GM23338 (cell line): Measurements from ENCODE around the gene GPANK1. TPM values are rescaled to one million over a fixed set of nuclear protein-coding genes. Genes with fewer than 3 reads are reported as not detected.
A peak's percentile ranks its signal among the peaks of the same experiment; 100 is the strongest.

Source experiments
- ATAC-seq: fragments of 200-7000 bp; cut with Tn5 transposase; 3 replicates; pipeline ENCODE4 v1.9.1; 2020
- DNase-seq: peaks from one replicate; pipeline ENCODE4 v3.0.0-alpha.2; 2015; ENCODE audit warnings: low spot score
- H2AFZ ChIP-seq: fragments of 200-600 bp; sonication (generic); 2 replicates; pipeline ENCODE4 v1.8.0; 2016; ENCODE audit warnings: antibody characterized with exemption, mild to moderate bottlenecking, moderate library complexity
- H3F3A ChIP-seq: fragments of 200-600 bp; sonication (generic); replicated peaks from 2 replicates; pipeline ENCODE4 v1.8.0; 2017; ENCODE audit warnings: antibody characterized with exemption, mixed run types, low read depth
- H3K27ac ChIP-seq: fragments of 200-600 bp; sonication (generic); 2 replicates; pipeline ENCODE4 v1.6.1; 2016; ENCODE audit warnings: low read depth
- H3K27me3 ChIP-seq: fragments of 200-600 bp; sonication (generic); 2 replicates; pipeline ENCODE4 v1.8.0; 2016; ENCODE audit warnings: mild to moderate bottlenecking, mixed run types, moderate library complexity; ENCODE audit not compliant: insufficient read depth
- H3K36me3 ChIP-seq: fragments of 200-600 bp; sonication (generic); 2 replicates; pipeline ENCODE4 v1.8.0; 2016; ENCODE audit warnings: mild to moderate bottlenecking; ENCODE audit not compliant: insufficient read depth
- H3K4me1 ChIP-seq: fragments of 200-600 bp; sonication (generic); 2 replicates; pipeline ENCODE4 v1.8.0; 2016; ENCODE audit warnings: mild to moderate bottlenecking, moderate library complexity; ENCODE audit not compliant: insufficient read depth
- H3K4me2 ChIP-seq: fragments of 200-600 bp; sonication (generic); 2 replicates; pipeline ENCODE4 v1.7.1; 2017; ENCODE audit warnings: mixed run types
- H3K4me3 ChIP-seq: fragments of 200-600 bp; sonication (generic); 2 replicates; pipeline ENCODE4 v1.6.1; 2016; ENCODE audit warnings: mixed run types
- H3K79me2 ChIP-seq: fragments of 200-600 bp; sonication (generic); replicated peaks from 2 replicates; pipeline ENCODE4 v1.8.0; 2017; ENCODE audit warnings: mild to moderate bottlenecking; ENCODE audit not compliant: insufficient read depth
- H3K9me2 ChIP-seq: fragments of 200-600 bp; sonication (generic); 2 replicates; pipeline ENCODE4 v1.8.0; 2017; ENCODE audit not compliant: insufficient read depth
- H4K20me1 ChIP-seq: fragments of 200-600 bp; sonication (generic); replicated peaks from 2 replicates; pipeline ENCODE4 v1.8.0; 2017; ENCODE audit warnings: mild to moderate bottlenecking; ENCODE audit not compliant: insufficient read depth
- H3K27ac Mint-ChIP-seq: 2 replicates; pipeline ENCODE4 v1.8.0; 2020; ENCODE audit warnings: inconsistent platforms, mild to moderate bottlenecking, moderate library complexity, mixed read lengths
- H3K27me3 Mint-ChIP-seq: 3 replicates; pipeline ENCODE4 v1.8.0; 2022; ENCODE audit warnings: low read depth, mild to moderate bottlenecking, moderate library complexity, mixed read lengths, inconsistent platforms; ENCODE audit not compliant: insufficient read depth, poor library complexity
- H3K36me3 Mint-ChIP-seq: 3 replicates; pipeline ENCODE4 v1.8.0; 2021; ENCODE audit warnings: low read depth, mild to moderate bottlenecking, inconsistent platforms, moderate library complexity, mixed read lengths
- H3K4me1 Mint-ChIP-seq: 3 replicates; pipeline ENCODE4 v1.8.0; 2020; ENCODE audit warnings: mild to moderate bottlenecking, inconsistent platforms, mixed read lengths
- H3K4me3 Mint-ChIP-seq: 3 replicates; pipeline ENCODE4 v1.8.0; 2021; ENCODE audit warnings: moderate library complexity, mild to moderate bottlenecking, inconsistent platforms, mixed read lengths
- H3K9me3 Mint-ChIP-seq: 3 replicates; pipeline ENCODE4 v1.8.0; 2020; ENCODE audit warnings: moderate library complexity, mild to moderate bottlenecking, inconsistent platforms, mixed read lengths
- CREB1 ChIP-seq: fragments of 250-450 bp; sonication (Bioruptor Pico); IDR thresholded peaks from 2 replicates; pipeline ENCODE4 v1.5.0; 2020; ENCODE audit warnings: low read depth, mild to moderate bottlenecking, moderate library complexity
- EZH2 ChIP-seq: fragments of 200-600 bp; sonication (generic); IDR thresholded peaks from one replicate; pipeline ENCODE4 v1.8.0; 2017; ENCODE audit warnings: antibody characterized with exemption, mild to moderate bottlenecking, low read depth; ENCODE audit not compliant: unreplicated experiment
- EZH2phosphoT487 ChIP-seq: fragments of 200-600 bp; sonication (generic); IDR thresholded peaks from one replicate; pipeline ENCODE4 v1.8.1; 2018; ENCODE audit warnings: antibody characterized with exemption; ENCODE audit not compliant: unreplicated experiment
- JUNB ChIP-seq: IDR thresholded peaks from one replicate; pipeline ENCODE4 v1.6.1; 2016; ENCODE audit warnings: antibody characterized with exemption; ENCODE audit not compliant: unreplicated experiment
- NANOG ChIP-seq: IDR thresholded peaks from 2 replicates; pipeline ENCODE4 v1.6.1; 2016; ENCODE audit warnings: antibody characterized with exemption, borderline replicate concordance
- POLR2AphosphoS5 ChIP-seq: IDR thresholded peaks from 2 replicates; pipeline ENCODE4 v1.6.1; 2016; ENCODE audit warnings: antibody characterized with exemption, low read depth
- STAT1 ChIP-seq: IDR thresholded peaks from one replicate; pipeline ENCODE4 v1.6.1; 2016; ENCODE audit warnings: antibody characterized with exemption; ENCODE audit not compliant: unreplicated experiment
- ZNF114 ChIP-seq: fragments of 250-450 bp; sonication (Bioruptor Pico); IDR thresholded peaks from 2 replicates; pipeline ENCODE4 v1.5.0; 2020; ENCODE audit warnings: mild to moderate bottlenecking, moderate library complexity
- ZNF331 ChIP-seq: fragments of 250-450 bp; sonication (Bioruptor Pico); IDR thresholded peaks from 2 replicates; pipeline ENCODE4 v1.5.0; 2020; ENCODE audit warnings: low read depth, mild to moderate bottlenecking, moderate library complexity
- polyA plus RNA-seq: library from polyadenylated mRNA; unstranded; fragments of >200 nt; fragmentation: Nextera tagmentation; extraction: Ambion mirVana; gene quantifications from 2 replicates; pipeline ENCODE4 v1.2.1, GENCODE V29; 2016
- total RNA-seq: library from RNA; depleted of rRNA; stranded (reverse); fragments of >200 nt; shearing (Covaris generic); gene quantifications from 2 replicates; pipeline ENCODE4 v1.2.3, GENCODE V29; 2014
- TF ChIP-seq, protein P1 (sequence below), 2 experiments: fragments of 200-600 bp in 1 of 2; sonication (generic) in 1 of 2; conservative IDR thresholded peaks; 2 replicates each; pipeline versions ENCODE4 v1.5.1 to v1.6.1; 2016 to 2017; ENCODE audit warnings: antibody characterized with exemption in 2 of 2, low read depth in 2 of 2, mild to moderate bottlenecking in 2 of 2, moderate library complexity in 1 of 2
- TF ChIP-seq, protein P2 (sequence below): IDR thresholded peaks from one replicate; pipeline ENCODE4 v1.6.1; 2018; ENCODE audit warnings: antibody characterized with exemption; ENCODE audit not compliant: unreplicated experiment
- TF ChIP-seq, protein P3 (sequence below): IDR thresholded peaks from 2 replicates; pipeline ENCODE4 v1.6.1; 2016; ENCODE audit warnings: antibody characterized with exemption
- TF ChIP-seq, protein P4 (sequence below): fragments of 250-450 bp; sonication (Bioruptor Pico); IDR thresholded peaks from 2 replicates; pipeline ENCODE4 v1.5.0; 2020; ENCODE audit warnings: mild to moderate bottlenecking, moderate library complexity

GPANK1 gene
- total and polyA plus RNA-seq, 2 experiments from 2014 or later = 27.1 to 49.2 TPM

DNA sequence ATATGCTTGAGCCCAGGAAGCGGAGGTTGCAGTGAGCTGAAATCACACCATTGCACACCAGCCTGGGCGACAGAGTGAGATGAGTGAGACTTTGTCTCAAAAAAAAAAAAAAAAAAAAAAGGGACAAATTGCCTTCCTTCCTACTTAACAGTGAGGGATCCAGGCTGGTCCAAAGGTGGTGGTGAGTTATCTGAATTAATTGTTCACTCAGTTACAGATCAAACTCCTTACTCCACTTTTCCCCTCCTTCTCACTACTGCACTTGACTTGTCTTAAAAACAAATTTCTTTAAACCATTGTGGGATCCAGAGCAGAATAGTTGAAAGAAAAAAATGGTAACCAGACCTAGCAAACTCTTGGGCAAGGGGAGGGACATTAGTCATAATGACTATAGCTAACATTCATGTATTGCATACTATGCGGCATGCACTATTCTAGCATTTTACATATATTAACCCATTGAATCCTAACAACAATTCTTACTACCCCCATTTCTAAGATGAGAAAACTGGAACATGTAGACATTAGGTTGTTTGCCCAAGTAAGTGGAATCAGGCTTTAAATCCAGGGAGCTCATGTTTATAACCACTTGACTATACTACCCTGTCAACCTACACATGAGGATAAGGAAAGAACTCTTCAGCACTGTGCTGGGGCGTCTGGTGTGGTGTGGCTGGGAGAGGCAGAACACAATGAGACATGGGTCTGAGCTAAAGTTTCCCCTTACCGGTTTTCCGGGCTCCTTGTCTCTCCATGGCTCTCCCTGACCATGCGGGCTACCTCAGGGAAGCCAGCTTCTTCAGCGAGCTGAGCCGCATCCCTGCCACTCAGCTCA is 1.5 kb downstream of the GPANK1 start:
- Histone ChIP-seq H3K36me3 (peaks cover 27% of the 10 kb centered on the region), H3F3A (peaks cover 21% of the 10 kb centered on the region; the same call in 1 of the 2 replicates), H3K27me3 (no peaks in the 10 kb centered on the region), H3K9me2 (no peaks in the 10 kb centered on the region), H3K4me3 (peak overlapping the region; percentile 97), H2AFZ (no peak overlapping the region), H4K20me1 (peaks cover 12% of the 10 kb centered on the region), H3K79me2 (peaks cover 60% of the 10 kb centered on the region), H3K27ac (peak overlapping the region; percentile 94), H3K4me1 (peaks cover 26% of the 10 kb centered on the region), H3K4me2 (peak overlapping the region; percentile 89)
- ATAC-seq (no peak), DNase-seq (no peak)
- Mint-ChIP-seq H3K27me3 (peaks cover 30% of the 10 kb centered on the region), H3K27ac (peak overlapping the region; percentile 98; the same call in 1 of the 2 replicates), H3K4me3 (peak overlapping the region; percentile 93), H3K4me1 (peaks cover 46% of the 10 kb centered on the region), H3K9me3 (no peaks in the 10 kb centered on the region; the same call in 2 of the 3 replicates), H3K36me3 (peaks cover 61% of the 10 kb centered on the region)
- TF ChIP-seq NANOG (no peak), ZNF114 (CRISPR knock-in tag) (no peak), EZH2 (no peak), STAT1 (no peak), JUNB (no peak), CREB1 (CRISPR knock-in tag) (no peak), ZNF331 (CRISPR knock-in tag) (no peak), POLR2AphosphoS5 (no peak), EZH2phosphoT487 (no peak)
- TF ChIP-seq, protein P1, sequence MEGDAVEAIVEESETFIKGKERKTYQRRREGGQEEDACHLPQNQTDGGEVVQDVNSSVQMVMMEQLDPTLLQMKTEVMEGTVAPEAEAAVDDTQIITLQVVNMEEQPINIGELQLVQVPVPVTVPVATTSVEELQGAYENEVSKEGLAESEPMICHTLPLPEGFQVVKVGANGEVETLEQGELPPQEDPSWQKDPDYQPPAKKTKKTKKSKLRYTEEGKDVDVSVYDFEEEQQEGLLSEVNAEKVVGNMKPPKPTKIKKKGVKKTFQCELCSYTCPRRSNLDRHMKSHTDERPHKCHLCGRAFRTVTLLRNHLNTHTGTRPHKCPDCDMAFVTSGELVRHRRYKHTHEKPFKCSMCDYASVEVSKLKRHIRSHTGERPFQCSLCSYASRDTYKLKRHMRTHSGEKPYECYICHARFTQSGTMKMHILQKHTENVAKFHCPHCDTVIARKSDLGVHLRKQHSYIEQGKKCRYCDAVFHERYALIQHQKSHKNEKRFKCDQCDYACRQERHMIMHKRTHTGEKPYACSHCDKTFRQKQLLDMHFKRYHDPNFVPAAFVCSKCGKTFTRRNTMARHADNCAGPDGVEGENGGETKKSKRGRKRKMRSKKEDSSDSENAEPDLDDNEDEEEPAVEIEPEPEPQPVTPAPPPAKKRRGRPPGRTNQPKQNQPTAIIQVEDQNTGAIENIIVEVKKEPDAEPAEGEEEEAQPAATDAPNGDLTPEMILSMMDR (conservative IDR thresholded peaks at IDR 0.05; ENCODE audit: low read depth in 2 of 2) = no peak
- TF ChIP-seq, protein P2, sequence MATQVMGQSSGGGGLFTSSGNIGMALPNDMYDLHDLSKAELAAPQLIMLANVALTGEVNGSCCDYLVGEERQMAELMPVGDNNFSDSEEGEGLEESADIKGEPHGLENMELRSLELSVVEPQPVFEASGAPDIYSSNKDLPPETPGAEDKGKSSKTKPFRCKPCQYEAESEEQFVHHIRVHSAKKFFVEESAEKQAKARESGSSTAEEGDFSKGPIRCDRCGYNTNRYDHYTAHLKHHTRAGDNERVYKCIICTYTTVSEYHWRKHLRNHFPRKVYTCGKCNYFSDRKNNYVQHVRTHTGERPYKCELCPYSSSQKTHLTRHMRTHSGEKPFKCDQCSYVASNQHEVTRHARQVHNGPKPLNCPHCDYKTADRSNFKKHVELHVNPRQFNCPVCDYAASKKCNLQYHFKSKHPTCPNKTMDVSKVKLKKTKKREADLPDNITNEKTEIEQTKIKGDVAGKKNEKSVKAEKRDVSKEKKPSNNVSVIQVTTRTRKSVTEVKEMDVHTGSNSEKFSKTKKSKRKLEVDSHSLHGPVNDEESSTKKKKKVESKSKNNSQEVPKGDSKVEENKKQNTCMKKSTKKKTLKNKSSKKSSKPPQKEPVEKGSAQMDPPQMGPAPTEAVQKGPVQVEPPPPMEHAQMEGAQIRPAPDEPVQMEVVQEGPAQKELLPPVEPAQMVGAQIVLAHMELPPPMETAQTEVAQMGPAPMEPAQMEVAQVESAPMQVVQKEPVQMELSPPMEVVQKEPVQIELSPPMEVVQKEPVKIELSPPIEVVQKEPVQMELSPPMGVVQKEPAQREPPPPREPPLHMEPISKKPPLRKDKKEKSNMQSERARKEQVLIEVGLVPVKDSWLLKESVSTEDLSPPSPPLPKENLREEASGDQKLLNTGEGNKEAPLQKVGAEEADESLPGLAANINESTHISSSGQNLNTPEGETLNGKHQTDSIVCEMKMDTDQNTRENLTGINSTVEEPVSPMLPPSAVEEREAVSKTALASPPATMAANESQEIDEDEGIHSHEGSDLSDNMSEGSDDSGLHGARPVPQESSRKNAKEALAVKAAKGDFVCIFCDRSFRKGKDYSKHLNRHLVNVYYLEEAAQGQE = no peak
- TF ChIP-seq, protein P3, sequence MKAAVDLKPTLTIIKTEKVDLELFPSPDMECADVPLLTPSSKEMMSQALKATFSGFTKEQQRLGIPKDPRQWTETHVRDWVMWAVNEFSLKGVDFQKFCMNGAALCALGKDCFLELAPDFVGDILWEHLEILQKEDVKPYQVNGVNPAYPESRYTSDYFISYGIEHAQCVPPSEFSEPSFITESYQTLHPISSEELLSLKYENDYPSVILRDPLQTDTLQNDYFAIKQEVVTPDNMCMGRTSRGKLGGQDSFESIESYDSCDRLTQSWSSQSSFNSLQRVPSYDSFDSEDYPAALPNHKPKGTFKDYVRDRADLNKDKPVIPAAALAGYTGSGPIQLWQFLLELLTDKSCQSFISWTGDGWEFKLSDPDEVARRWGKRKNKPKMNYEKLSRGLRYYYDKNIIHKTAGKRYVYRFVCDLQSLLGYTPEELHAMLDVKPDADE = no peak
- TF ChIP-seq, protein P4, sequence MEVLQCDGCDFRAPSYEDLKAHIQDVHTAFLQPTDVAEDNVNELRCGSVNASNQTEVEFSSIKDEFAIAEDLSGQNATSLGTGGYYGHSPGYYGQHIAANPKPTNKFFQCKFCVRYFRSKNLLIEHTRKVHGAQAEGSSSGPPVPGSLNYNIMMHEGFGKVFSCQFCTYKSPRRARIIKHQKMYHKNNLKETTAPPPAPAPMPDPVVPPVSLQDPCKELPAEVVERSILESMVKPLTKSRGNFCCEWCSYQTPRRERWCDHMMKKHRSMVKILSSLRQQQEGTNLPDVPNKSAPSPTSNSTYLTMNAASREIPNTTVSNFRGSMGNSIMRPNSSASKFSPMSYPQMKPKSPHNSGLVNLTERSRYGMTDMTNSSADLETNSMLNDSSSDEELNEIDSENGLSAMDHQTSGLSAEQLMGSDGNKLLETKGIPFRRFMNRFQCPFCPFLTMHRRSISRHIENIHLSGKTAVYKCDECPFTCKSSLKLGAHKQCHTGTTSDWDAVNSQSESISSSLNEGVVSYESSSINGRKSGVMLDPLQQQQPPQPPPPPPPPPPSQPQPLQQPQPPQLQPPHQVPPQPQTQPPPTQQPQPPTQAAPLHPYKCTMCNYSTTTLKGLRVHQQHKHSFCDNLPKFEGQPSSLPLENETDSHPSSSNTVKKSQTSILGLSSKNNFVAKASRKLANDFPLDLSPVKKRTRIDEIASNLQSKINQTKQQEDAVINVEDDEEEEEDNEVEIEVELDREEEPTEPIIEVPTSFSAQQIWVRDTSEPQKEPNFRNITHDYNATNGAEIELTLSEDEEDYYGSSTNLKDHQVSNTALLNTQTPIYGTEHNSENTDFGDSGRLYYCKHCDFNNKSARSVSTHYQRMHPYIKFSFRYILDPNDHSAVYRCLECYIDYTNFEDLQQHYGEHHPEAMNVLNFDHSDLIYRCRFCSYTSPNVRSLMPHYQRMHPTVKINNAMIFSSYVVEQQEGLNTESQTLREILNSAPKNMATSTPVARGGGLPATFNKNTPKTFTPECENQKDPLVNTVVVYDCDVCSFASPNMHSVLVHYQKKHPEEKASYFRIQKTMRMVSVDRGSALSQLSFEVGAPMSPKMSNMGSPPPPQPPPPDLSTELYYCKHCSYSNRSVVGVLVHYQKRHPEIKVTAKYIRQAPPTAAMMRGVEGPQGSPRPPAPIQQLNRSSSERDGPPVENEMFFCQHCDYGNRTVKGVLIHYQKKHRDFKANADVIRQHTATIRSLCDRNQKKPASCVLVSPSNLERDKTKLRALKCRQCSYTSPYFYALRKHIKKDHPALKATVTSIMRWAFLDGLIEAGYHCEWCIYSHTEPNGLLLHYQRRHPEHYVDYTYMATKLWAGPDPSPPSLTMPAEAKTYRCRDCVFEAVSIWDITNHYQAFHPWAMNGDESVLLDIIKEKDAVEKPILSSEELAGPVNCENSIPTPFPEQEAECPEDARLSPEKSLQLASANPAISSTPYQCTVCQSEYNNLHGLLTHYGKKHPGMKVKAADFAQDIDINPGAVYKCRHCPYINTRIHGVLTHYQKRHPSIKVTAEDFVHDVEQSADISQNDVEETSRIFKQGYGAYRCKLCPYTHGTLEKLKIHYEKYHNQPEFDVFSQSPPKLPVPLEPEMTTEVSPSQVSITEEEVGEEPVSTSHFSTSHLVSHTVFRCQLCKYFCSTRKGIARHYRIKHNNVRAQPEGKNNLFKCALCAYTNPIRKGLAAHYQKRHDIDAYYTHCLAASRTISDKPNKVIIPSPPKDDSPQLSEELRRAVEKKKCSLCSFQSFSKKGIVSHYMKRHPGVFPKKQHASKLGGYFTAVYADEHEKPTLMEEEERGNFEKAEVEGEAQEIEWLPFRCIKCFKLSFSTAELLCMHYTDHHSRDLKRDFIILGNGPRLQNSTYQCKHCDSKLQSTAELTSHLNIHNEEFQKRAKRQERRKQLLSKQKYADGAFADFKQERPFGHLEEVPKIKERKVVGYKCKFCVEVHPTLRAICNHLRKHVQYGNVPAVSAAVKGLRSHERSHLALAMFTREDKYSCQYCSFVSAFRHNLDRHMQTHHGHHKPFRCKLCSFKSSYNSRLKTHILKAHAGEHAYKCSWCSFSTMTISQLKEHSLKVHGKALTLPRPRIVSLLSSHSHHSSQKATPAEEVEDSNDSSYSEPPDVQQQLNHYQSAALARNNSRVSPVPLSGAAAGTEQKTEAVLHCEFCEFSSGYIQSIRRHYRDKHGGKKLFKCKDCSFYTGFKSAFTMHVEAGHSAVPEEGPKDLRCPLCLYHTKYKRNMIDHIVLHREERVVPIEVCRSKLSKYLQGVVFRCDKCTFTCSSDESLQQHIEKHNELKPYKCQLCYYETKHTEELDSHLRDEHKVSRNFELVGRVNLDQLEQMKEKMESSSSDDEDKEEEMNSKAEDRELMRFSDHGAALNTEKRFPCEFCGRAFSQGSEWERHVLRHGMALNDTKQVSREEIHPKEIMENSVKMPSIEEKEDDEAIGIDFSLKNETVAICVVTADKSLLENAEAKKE = no peak
